Brain microvascular endothelial cell (primary cell): ENCODE data around the gene BTN3A1.
"Not testable (repeated sequence)": the region's sequence is repeated elsewhere in the genome, so short reads cannot be mapped to it uniquely, and the experiment has no call there.

ENCODE experiments used
- DNase-seq: peaks from one replicate; pipeline ENCODE4 v3.0.0-alpha.2; 2020
- H3K27ac ChIP-seq: fragments of 250-450 bp; sonication (Bioruptor Pico); 2 replicates; pipeline ENCODE4 v1.5.1; 2020; ENCODE audit warnings: mild to moderate bottlenecking, moderate library complexity
- H3K27me3 ChIP-seq: fragments of 250-450 bp; sonication (Bioruptor Pico); replicated peaks from 2 replicates; pipeline ENCODE4 v1.5.1; 2020; ENCODE audit warnings: mild to moderate bottlenecking
- H3K36me3 ChIP-seq: fragments of 250-450 bp; sonication (Bioruptor Pico); replicated peaks from 2 replicates; pipeline ENCODE4 v1.5.1; 2020; ENCODE audit warnings: mild to moderate bottlenecking
- H3K4me3 ChIP-seq: 2 replicates; pipeline ENCODE4 v1.5.1; 2011; ENCODE audit warnings: low read depth, mild to moderate bottlenecking, control low read depth, low read length, moderate library complexity
- CTCF ChIP-seq: IDR thresholded peaks from 2 replicates; pipeline ENCODE4 v1.5.1; 2011; ENCODE audit warnings: low read depth, mild to moderate bottlenecking, moderate library complexity, low read length, control low read depth, inconsistent platforms; ENCODE audit errors: missing control alignments
- in situ Hi-C: cut with HindIII; loops from 2 replicates; pipeline ENCODE4 v1.10.0; 2017; ENCODE audit warnings: low sequenced_read_pairs, low pct_ligation_motif_present

The BTN3A1 gene

GRCh38 chr6:26459023-26459810, 57.1 kb downstream of the BTN3A1 start:
- Histone ChIP-seq H3K4me3 (peak overlapping the region; percentile 15), H3K27me3 (no peaks in the 10 kb centered on the region), H3K27ac (no peak overlapping the region), H3K36me3 (peaks cover 33% of the 10 kb centered on the region)
- in situ Hi-C loops, result no loop called here
- no peak for TF ChIP-seq CTCF
- DNase-seq, result no peak

- H3K27ac ChIP-seq, H3K27me3 ChIP-seq, H3K4me3 ChIP-seq, in situ Hi-C loops, DNase-seq: not testable (repeated sequence)
- peaks cover 50% of the 10 kb centered on the region for H3K36me3 ChIP-seq
Measured at GRCh38 chr6:26461353-26461752, 59.3 kb downstream of the BTN3A1 start.

GRCh38 chr6:26464014-26464413, 61.9 kb downstream of the BTN3A1 start:
- no peak for TF ChIP-seq CTCF
- in situ Hi-C loops, result no loop called here
- peaks cover 76% of the 10 kb centered on the region for H3K36me3 ChIP-seq
- H3K27me3 ChIP-seq, result no peaks in the 10 kb centered on the region
- no peak for DNase-seq
- H3K4me3 ChIP-seq, result no peak overlapping the region
- no peak overlapping the region for H3K27ac ChIP-seq

- TF ChIP-seq CTCF, result no peak
- peaks cover 75% of the 10 kb centered on the region for H3K36me3 ChIP-seq
- in situ Hi-C loops, result no loop called here
- no peak for DNase-seq
- H3K27me3 ChIP-seq, result no peaks in the 10 kb centered on the region
- no peak overlapping the region for H3K27ac ChIP-seq
- no peak overlapping the region for H3K4me3 ChIP-seq
Measured at GRCh38 chr6:26464416-26465131, 62.5 kb downstream of the BTN3A1 start.
